ENCODE data around the gene DOK5. TPM values are rescaled to one million over a fixed set of nuclear protein-coding genes. Genes with fewer than 3 reads are reported as not detected.

Gene DOK5
- total RNA-seq, 4 donors from 2014 or later: 0.55 to 48.6 (median 1.3) TPM; not detected in 1

- no peaks in the 10 kb centered on the region for H3K9me3 ChIP-seq
- DNase-seq: no peak
- intact Hi-C loops (cut with DNase I; ENCODE audit: low total_unique reads): loop anchor here (5.0 kb wide), 1 partner anchor 537 kb away; no protein-coding TSS in a partner anchor
- H3K36me3 ChIP-seq: no peaks in the 10 kb centered on the region
- no peak for TF ChIP-seq EP300 (IDR thresholded peaks at IDR 0.05; ENCODE audit: low read depth)
- no peak for TF ChIP-seq POLR2AphosphoS5 (IDR thresholded peaks at IDR 0.05)
- TF ChIP-seq, protein P1, sequence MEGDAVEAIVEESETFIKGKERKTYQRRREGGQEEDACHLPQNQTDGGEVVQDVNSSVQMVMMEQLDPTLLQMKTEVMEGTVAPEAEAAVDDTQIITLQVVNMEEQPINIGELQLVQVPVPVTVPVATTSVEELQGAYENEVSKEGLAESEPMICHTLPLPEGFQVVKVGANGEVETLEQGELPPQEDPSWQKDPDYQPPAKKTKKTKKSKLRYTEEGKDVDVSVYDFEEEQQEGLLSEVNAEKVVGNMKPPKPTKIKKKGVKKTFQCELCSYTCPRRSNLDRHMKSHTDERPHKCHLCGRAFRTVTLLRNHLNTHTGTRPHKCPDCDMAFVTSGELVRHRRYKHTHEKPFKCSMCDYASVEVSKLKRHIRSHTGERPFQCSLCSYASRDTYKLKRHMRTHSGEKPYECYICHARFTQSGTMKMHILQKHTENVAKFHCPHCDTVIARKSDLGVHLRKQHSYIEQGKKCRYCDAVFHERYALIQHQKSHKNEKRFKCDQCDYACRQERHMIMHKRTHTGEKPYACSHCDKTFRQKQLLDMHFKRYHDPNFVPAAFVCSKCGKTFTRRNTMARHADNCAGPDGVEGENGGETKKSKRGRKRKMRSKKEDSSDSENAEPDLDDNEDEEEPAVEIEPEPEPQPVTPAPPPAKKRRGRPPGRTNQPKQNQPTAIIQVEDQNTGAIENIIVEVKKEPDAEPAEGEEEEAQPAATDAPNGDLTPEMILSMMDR (IDR thresholded peaks at IDR 0.05): no peak
- TF ChIP-seq POLR2A (IDR thresholded peaks at IDR 0.05): no peak
- 90% methylated on average over 2 to 4 of the region's 4 CpGs for WGBS, 2 donors (ENCODE audit: low coverage in 1 of 2)
- in situ Hi-C loops (cut with MboI; ENCODE audit: low pct_ligation_motif_present in 1 of 4, low pct_unique_long_range_greater_than_20kb in 1 of 4, low sequenced_read_pairs in 3 of 4): loop anchor here (10.0 to 25.0 kb wide), 3 partner anchors 405 to 542 kb away; no protein-coding TSS in a partner anchor
- H3K4me1 ChIP-seq: no peaks in the 10 kb centered on the region
- no peak overlapping the region for H3K4me3 ChIP-seq
- no peak overlapping the region for H3K27ac ChIP-seq
- no peaks in the 10 kb centered on the region for H3K27me3 ChIP-seq
These were observed 154.2 kb downstream of the DOK5 start for GRCh38 chr20:54629632-54630031.

- in situ Hi-C loops (cut with MboI; ENCODE audit: low pct_ligation_motif_present in 1 of 4, low pct_unique_long_range_greater_than_20kb in 1 of 4, low sequenced_read_pairs in 3 of 4) (loop anchor here (10.0 to 25.0 kb wide), 3 partner anchors 406 to 543 kb away; no protein-coding TSS in a partner anchor), intact Hi-C loops (cut with DNase I; ENCODE audit: low total_unique reads) (no loop called here)
- Histone ChIP-seq H3K4me3 (no peak overlapping the region), H3K4me1 (no peaks in the 10 kb centered on the region), H3K9me3 (no peaks in the 10 kb centered on the region), H3K27ac (no peak overlapping the region), H3K36me3 (no peaks in the 10 kb centered on the region), H3K27me3 (no peaks in the 10 kb centered on the region)
- WGBS, 2 donors (ENCODE audit: low coverage in 1 of 2): 45 to 61% methylated on average over 3 to 4 of the region's 4 CpGs
- no peak for DNase-seq
- no peak for TF ChIP-seq EP300 (IDR thresholded peaks at IDR 0.05; ENCODE audit: low read depth)
- TF ChIP-seq, protein P1 (IDR thresholded peaks at IDR 0.05): no peak
- no peak for TF ChIP-seq POLR2AphosphoS5 (IDR thresholded peaks at IDR 0.05)
- TF ChIP-seq POLR2A (IDR thresholded peaks at IDR 0.05): no peak
These were observed 155.2 kb downstream of the DOK5 start for GRCh38 chr20:54630582-54630981.

- H3K36me3 ChIP-seq: no peaks in the 10 kb centered on the region
- no peak for DNase-seq
- WGBS, 2 donors (ENCODE audit: low coverage in 1 of 2): 91 to 97% methylated on average over 3 of the region's 3 CpGs
- intact Hi-C loops (cut with DNase I; ENCODE audit: low total_unique reads): no loop called here
- H3K9me3 ChIP-seq: no peaks in the 10 kb centered on the region
- in situ Hi-C loops (cut with MboI; ENCODE audit: low pct_ligation_motif_present in 1 of 4, low pct_unique_long_range_greater_than_20kb in 1 of 4, low sequenced_read_pairs in 3 of 4): loop anchor here (10.0 to 25.0 kb wide), 3 partner anchors 406 to 544 kb away; no protein-coding TSS in a partner anchor
- H3K27me3 ChIP-seq: no peaks in the 10 kb centered on the region
- H3K4me3 ChIP-seq: no peak overlapping the region
- H3K4me1 ChIP-seq: no peaks in the 10 kb centered on the region
- TF ChIP-seq EP300 (IDR thresholded peaks at IDR 0.05; ENCODE audit: low read depth) (no peak), POLR2AphosphoS5 (IDR thresholded peaks at IDR 0.05) (no peak), POLR2A (IDR thresholded peaks at IDR 0.05) (no peak)
- TF ChIP-seq, protein P1 (IDR thresholded peaks at IDR 0.05): no peak
- no peak overlapping the region for H3K27ac ChIP-seq
These were observed 155.7 kb downstream of the DOK5 start for GRCh38 chr20:54631059-54631458.

DNA sequence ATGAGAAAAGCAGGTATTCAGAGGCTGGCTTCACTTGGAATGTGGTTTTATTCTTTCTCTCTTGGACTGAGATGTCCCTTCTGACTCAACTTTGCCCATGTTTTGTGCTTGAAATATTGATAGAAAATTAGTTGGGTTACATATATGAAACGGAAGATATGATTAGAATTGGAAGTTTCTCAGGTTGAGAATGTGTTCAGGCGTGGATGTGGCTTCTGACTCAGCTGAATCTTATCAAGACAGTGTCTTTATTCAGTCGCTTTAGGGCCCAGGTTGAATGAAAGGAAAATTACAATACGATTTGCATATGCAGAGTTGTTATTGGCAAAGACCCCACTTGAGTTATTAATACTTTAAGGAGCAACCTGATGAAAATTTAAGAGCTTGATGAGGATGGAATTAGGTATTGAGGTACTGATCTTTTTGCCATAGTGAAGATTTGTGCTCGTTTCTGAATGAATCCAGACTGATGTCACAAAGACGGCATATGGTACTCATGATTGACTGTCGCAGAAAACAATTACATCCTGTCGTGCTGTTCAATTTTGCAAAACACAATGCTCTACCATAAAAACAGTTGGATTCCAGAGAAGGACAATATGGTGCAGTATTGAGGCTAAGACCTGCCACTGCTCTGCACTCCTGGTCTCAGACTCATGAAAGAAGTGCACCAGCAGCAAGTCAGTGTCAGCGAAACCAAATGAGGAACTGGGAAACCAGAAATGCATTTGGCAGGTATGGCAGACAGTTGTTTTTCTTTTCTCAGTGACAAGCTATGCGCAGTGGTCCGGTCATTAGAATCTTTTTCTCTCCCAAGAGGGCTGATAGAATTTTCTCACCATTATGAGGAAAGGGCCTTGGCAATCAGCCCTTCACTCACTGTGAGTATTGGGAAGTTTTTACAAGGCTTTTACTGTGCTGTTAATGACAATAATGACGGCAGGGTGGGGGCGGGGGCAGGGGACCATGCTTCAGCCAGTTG is 158.3 kb downstream of the DOK5 start:
- in situ Hi-C loops (cut with MboI; ENCODE audit: low pct_ligation_motif_present in 1 of 4, low pct_unique_long_range_greater_than_20kb in 1 of 4, low sequenced_read_pairs in 3 of 4): loop anchor here (10.0 to 25.0 kb wide), 3 partner anchors 409 to 546 kb away; no protein-coding TSS in a partner anchor
- Histone ChIP-seq H3K9me3 (no peaks in the 10 kb centered on the region), H3K4me3 (no peak overlapping the region), H3K4me1 (no peaks in the 10 kb centered on the region), H3K27me3 (no peaks in the 10 kb centered on the region), H3K27ac (no peak overlapping the region), H3K36me3 (no peaks in the 10 kb centered on the region)
- DNase-seq: no peak
- TF ChIP-seq POLR2A (IDR thresholded peaks at IDR 0.05) (no peak), EP300 (IDR thresholded peaks at IDR 0.05; ENCODE audit: low read depth) (no peak), POLR2AphosphoS5 (IDR thresholded peaks at IDR 0.05) (no peak)
- TF ChIP-seq, protein P1 (IDR thresholded peaks at IDR 0.05): no peak
- intact Hi-C loops (cut with DNase I; ENCODE audit: low total_unique reads): no loop called here
- WGBS, 2 donors (ENCODE audit: low coverage in 1 of 2): 72 to 95% methylated on average over 4 to 13 of the region's 13 CpGs
